ENCODE data around the gene MFAP3.
"Not testable (repeated sequence)": the region's sequence is repeated elsewhere in the genome, so short reads cannot be mapped to it uniquely, and the experiment has no call there.

The MFAP3 gene

GRCh38 chr5:154038707-154039457 is at the start of gene MFAP3, which contains the start of gene FAM114A2:
TSS of gene MFAP3 (plus strand) at chr5:154038967. CDS start at chr5:154049723, 10,756 bp downstream.
TSS of gene FAM114A2 (minus strand) at chr5:154038910. CDS start at chr5:154034953, 3,957 bp downstream.
- DNase-seq = peak; percentile 71

GRCh38 chr5:153991168-153991567 is 47.6 kb upstream of the MFAP3 start:
- no peak for DNase-seq

- DNase-seq = no peak
Observed at GRCh38 chr5:153998010-153998409, 40.8 kb upstream of the MFAP3 start.

GRCh38 chr5:153998768-153999167 is 40.0 kb upstream of the MFAP3 start:
- no peak for DNase-seq

- DNase-seq = no peak
Observed at GRCh38 chr5:153999995-154000394, 38.8 kb upstream of the MFAP3 start.

GRCh38 chr5:154000703-154001102 is 38.1 kb upstream of the MFAP3 start:
- no peak for DNase-seq

- DNase-seq = no peak
Observed at GRCh38 chr5:154002093-154002492, 36.7 kb upstream of the MFAP3 start.

GRCh38 chr5:154002511-154003020 is 36.2 kb upstream of the MFAP3 start:
- no peak for DNase-seq

- DNase-seq = no peak
Observed at GRCh38 chr5:154005648-154006047, 33.1 kb upstream of the MFAP3 start.

GRCh38 chr5:154010660-154011059 is 28.1 kb upstream of the MFAP3 start:
- no peak for DNase-seq

GRCh38 chr5:154015071-154015693 is 23.6 kb upstream of the MFAP3 start:
- no peak for DNase-seq

- not testable (repeated sequence) for DNase-seq
Observed at GRCh38 chr5:154018919-154019318, 19.8 kb upstream of the MFAP3 start.

GRCh38 chr5:154025951-154026350 is 12.8 kb upstream of the MFAP3 start:
- DNase-seq = no peak

- no peak for DNase-seq
Observed at GRCh38 chr5:154031937-154032489, 6.8 kb upstream of the MFAP3 start.

GRCh38 chr5:154034944-154035343 is 3.8 kb upstream of the MFAP3 start:
- DNase-seq = no peak

GRCh38 chr5:154038261-154038706 is 483 bp upstream of the MFAP3 start:
- DNase-seq = no peak

- DNase-seq = no peak
Observed at GRCh38 chr5:154039458-154039829, 677 bp downstream of the MFAP3 start.

GRCh38 chr5:154042766-154043165 is 4.0 kb downstream of the MFAP3 start:
- DNase-seq = no peak

- DNase-seq = no peak
Observed at GRCh38 chr5:154044099-154044498, 5.3 kb downstream of the MFAP3 start.

GRCh38 chr5:154044581-154044980 is 5.8 kb downstream of the MFAP3 start:
- no peak for DNase-seq

- no peak for DNase-seq
Observed at GRCh38 chr5:154046486-154046885, 7.7 kb downstream of the MFAP3 start.

GRCh38 chr5:154047324-154047723 is 8.6 kb downstream of the MFAP3 start:
- no peak for DNase-seq

GRCh38 chr5:154049636-154050035 is 10.9 kb downstream of the MFAP3 start:
- DNase-seq = no peak

- DNase-seq = no peak
Observed at GRCh38 chr5:154053468-154053867, 14.7 kb downstream of the MFAP3 start.

Data from NCI-H524 treated with DMSO at 0.1 percent for 48 hours (cell line).